ENCODE measurements around the gene KIF4A. TPM values are rescaled to one million over a fixed set of nuclear protein-coding genes. Genes with fewer than 3 reads are reported as not detected.

Gene KIF4A
- total and polyA plus RNA-seq, 9 of the 15 experiments (the other 6 are each of a cell fraction or from before 2014, with no cell fraction given) = 13.0 to 42.7 (median 35.9) TPM

DNA sequence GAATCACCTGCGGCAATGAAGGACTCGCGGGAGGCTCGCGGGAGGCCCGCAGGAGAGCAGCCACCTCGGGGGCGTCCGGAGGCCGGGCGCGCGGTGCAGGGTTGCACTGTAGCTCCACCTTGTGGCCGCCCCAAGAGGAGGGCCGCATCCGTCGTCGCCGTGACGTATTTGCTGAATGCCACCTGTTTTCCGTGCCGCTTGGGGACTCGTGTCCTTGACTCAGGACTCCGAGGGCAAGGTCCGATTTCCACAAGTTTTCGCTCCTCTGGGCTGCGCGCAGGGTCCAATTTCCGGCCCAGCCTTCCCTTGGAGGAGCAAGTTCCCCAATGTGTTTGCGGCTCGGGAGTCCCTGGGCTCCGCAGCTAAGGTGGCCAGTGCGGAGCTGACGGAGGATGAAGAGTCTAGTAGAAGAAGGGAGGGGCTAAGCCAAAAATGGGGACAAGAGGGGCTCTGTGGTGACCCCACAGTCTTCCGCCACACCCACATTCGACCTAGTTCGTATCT, 144.0 kb downstream of the KIF4A start (continued):
- peak; percentile 88 for TF ChIP-seq CREB1 (IDR thresholded peaks at IDR 0.05)
- peak; percentile 88 for TF ChIP-seq CREB1 (CRISPR knock-in tag; IDR thresholded peaks at IDR 0.05)
- TF ChIP-seq, protein P1, sequence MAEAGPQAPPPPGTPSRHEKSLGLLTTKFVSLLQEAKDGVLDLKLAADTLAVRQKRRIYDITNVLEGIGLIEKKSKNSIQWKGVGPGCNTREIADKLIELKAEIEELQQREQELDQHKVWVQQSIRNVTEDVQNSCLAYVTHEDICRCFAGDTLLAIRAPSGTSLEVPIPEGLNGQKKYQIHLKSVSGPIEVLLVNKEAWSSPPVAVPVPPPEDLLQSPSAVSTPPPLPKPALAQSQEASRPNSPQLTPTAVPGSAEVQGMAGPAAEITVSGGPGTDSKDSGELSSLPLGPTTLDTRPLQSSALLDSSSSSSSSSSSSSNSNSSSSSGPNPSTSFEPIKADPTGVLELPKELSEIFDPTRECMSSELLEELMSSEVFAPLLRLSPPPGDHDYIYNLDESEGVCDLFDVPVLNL (CRISPR knock-in tag; IDR thresholded peaks at IDR 0.05; ENCODE audit: low read depth) = no peak
- TF ChIP-seq ZNF696 (CRISPR knock-in tag; conservative IDR thresholded peaks at IDR 0.05) = no peak
- no peak for TF ChIP-seq TARDBP (IDR thresholded peaks at IDR 0.05)
- TF ChIP-seq ZFP1 (CRISPR knock-in tag; IDR thresholded peaks at IDR 0.05) = no peak
- no peak for TF ChIP-seq ZNF408 (CRISPR knock-in tag; IDR thresholded peaks at IDR 0.05; ENCODE audit: low read depth)
- no peak for TF ChIP-seq SMAD1 (IDR thresholded peaks at IDR 0.05; ENCODE audit: low read depth, low read length, partially characterized antibody)
- TF ChIP-seq HNRNPUL1 (IDR thresholded peaks at IDR 0.05; ENCODE audit: low read length) = no peak
- TF ChIP-seq TSC22D4 (tag; IDR thresholded peaks at IDR 0.05) = no peak
- TF ChIP-seq SP2 (IDR thresholded peaks at IDR 0.05; ENCODE audit: extremely low read depth, low read depth, low read length, poor library complexity, severe bottlenecking) = no peak
- no peak for TF ChIP-seq SNIP1 (IDR thresholded peaks at IDR 0.05; ENCODE audit: low read depth)
- no peak for TF ChIP-seq SMAD3 (CRISPR knock-in tag; conservative IDR thresholded peaks at IDR 0.05)
- no peak for TF ChIP-seq ZNF780A (CRISPR knock-in tag; IDR thresholded peaks at IDR 0.05)
- no peak for TF ChIP-seq EWSR1 (IDR thresholded peaks at IDR 0.05; ENCODE audit: borderline replicate concordance, low read depth, partially characterized antibody)
- no peak for TF ChIP-seq ELF2 (CRISPR knock-in tag; IDR thresholded peaks at IDR 0.05)
- no peak for TF ChIP-seq POLR2B (IDR thresholded peaks at IDR 0.05; ENCODE audit: low read depth, partially characterized antibody)
- TF ChIP-seq, protein P2, sequence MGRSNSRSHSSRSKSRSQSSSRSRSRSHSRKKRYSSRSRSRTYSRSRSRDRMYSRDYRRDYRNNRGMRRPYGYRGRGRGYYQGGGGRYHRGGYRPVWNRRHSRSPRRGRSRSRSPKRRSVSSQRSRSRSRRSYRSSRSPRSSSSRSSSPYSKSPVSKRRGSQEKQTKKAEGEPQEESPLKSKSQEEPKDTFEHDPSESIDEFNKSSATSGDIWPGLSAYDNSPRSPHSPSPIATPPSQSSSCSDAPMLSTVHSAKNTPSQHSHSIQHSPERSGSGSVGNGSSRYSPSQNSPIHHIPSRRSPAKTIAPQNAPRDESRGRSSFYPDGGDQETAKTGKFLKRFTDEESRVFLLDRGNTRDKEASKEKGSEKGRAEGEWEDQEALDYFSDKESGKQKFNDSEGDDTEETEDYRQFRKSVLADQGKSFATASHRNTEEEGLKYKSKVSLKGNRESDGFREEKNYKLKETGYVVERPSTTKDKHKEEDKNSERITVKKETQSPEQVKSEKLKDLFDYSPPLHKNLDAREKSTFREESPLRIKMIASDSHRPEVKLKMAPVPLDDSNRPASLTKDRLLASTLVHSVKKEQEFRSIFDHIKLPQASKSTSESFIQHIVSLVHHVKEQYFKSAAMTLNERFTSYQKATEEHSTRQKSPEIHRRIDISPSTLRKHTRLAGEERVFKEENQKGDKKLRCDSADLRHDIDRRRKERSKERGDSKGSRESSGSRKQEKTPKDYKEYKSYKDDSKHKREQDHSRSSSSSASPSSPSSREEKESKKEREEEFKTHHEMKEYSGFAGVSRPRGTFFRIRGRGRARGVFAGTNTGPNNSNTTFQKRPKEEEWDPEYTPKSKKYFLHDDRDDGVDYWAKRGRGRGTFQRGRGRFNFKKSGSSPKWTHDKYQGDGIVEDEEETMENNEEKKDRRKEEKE (IDR thresholded peaks at IDR 0.05; ENCODE audit: borderline replicate concordance in 1 of 2, control insufficient read depth in 1 of 2, low read depth in 2 of 2, low read length in 1 of 2) = no peak
- TF ChIP-seq, protein P3, sequence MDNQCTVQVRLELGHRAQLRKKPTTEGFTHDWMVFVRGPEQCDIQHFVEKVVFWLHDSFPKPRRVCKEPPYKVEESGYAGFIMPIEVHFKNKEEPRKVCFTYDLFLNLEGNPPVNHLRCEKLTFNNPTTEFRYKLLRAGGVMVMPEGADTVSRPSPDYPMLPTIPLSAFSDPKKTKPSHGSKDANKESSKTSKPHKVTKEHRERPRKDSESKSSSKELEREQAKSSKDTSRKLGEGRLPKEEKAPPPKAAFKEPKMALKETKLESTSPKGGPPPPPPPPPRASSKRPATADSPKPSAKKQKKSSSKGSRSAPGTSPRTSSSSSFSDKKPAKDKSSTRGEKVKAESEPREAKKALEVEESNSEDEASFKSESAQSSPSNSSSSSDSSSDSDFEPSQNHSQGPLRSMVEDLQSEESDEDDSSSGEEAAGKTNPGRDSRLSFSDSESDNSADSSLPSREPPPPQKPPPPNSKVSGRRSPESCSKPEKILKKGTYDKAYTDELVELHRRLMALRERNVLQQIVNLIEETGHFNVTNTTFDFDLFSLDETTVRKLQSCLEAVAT (IDR thresholded peaks at IDR 0.05) = no peak
- no peak for TF ChIP-seq DPF2 (IDR thresholded peaks at IDR 0.05)
- TF ChIP-seq, protein P4, sequence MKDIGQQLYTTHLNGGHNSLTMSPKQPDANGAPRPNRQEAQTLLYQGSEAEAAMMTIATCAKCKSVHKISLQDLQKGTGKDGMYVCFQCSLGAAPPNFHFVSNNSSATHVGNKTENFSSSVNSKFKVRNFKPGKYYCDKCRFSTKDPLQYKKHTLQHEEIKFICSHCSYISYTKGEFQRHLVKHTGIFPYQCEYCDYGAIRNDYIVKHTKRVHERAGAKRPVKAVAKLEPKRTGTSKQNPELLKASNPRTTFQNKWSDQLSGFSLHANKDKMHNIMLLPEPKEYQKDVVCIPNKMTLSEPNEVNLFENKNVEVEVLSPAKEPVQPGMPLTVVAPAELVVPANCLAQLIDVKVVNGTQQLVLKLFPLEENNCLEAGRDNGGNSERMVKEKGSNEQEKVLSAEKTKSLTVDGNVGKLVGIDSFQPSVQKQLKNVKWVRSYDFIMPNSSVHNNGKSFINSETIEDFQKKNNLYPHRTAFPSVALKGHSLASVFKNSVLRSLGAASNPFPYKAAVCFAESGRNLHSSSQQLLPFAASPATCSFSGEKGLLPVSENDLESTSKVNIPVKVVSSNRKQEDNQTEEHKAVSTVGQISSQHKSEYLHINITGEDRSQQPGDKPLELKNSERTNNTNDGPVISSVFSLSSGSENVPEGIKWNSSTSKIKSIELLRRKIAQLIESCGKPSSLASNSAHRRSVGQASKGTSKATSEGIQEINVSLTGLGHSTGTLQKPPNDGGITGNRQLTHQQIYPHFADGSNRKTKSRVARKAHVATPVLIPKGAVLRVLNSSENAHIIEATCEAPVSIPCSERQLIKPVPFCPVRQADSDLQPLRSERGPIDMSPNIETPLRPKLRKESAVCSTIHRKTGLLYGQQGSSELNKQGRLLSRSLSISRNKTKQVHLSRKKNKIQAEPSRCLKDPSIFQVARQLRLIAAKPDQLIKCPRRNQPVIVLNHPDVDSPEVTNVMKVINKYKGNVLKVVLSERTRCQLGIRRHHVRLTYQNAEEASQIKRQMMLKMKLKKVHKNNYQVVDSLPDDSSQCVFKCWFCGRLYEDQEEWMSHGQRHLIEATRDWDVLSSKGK (CRISPR knock-in tag; IDR thresholded peaks at IDR 0.05) = no peak

All from K562 (cell line).